Right atrium auricular region (tissue), 2 donors: ENCODE results near the gene BUB1B. TPM values are rescaled to one million over a fixed set of nuclear protein-coding genes. Genes with fewer than 3 reads are reported as not detected.

Experiments
- DNase-seq: peaks from one replicate; pipeline ENCODE4 v3.0.0-alpha.2; 2019; ENCODE audit warnings: low spot score
- H3K27ac ChIP-seq, 2 donors: fragments of 200-600 bp; sonication (generic); 1 replicate in 1 of 2; 2 replicates in 1 of 2; pipeline ENCODE4 v1.5.1; 2016 to 2019
- H3K27me3 ChIP-seq, 2 donors: fragments of 200-600 bp; sonication (generic); one replicate each; pipeline versions ENCODE4 v1.5.1 to v1.6.0; 2017 to 2019
- H3K36me3 ChIP-seq: fragments of 200-600 bp; sonication (generic); one replicate; pipeline ENCODE4 v1.5.1; 2016
- H3K4me1 ChIP-seq, 2 donors: fragments of 200-600 bp; sonication (generic); one replicate each; pipeline versions ENCODE4 v1.5.1 to v1.6.0; 2017 to 2019
- H3K4me3 ChIP-seq, 2 donors: fragments of 200-600 bp; sonication (generic); 1 replicate in 1 of 2; 2 replicates in 1 of 2; pipeline ENCODE4 v1.5.1; 2017 to 2019; ENCODE audit warnings: mild to moderate bottlenecking in 1 of 2, moderate library complexity in 1 of 2
- H3K9me3 ChIP-seq, 2 donors: fragments of 200-600 bp; sonication (generic); one replicate each; pipeline ENCODE4 v1.5.1; 2019
- total RNA-seq, 2 donors: library from RNA; depleted of rRNA; stranded (reverse); fragments of >200 nt; gene quantifications; one replicate each; pipeline ENCODE4 v1.1.0, GENCODE V29; 2016
- TF ChIP-seq, protein P1 (sequence below), 2 donors: fragments of 200-600 bp; sonication (generic); IDR thresholded peaks; one replicate each; pipeline ENCODE4 v1.5.1; 2019; ENCODE audit warnings: antibody characterized with exemption in 2 of 2

The BUB1B gene
- total RNA-seq, 2 donors from 2014 or later: 0.39 to 2.1 TPM

DNA sequence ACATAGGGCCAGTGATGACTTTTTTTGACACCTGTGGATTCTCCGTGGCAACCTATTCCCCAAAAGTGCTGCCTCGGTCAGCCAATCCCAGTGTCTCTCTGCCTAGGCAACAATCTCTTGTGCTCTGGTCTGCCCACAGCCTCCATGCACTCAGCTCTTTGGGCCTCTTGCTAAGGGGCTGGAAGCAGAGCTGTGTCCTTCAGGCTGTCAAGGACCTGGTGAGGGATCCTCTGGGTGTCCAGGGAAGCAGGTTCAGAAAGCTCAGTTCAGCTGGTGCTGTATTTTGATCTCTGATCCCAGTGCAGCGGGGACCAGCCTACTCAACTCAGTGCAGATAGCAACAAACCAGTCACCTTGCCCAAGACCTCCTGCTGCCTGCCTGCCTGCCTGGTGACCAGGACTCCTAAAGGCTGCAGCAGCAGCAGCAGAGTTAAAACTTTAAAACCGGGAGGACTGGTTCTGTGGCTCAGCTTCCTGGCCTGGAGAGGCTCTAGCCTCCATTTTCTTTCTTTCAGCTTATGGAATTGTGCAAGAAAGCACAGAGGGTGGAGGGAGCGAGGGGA, 84.2 kb downstream of the BUB1B start:
- Histone ChIP-seq H3K27ac (no peak overlapping the region), H3K4me1 (peaks cover 0 to 12% of the 10 kb centered on the region in 2 donors), H3K27me3 (no peaks in the 10 kb centered on the region), H3K4me3 (no peak overlapping the region), H3K36me3 (no peaks in the 10 kb centered on the region), H3K9me3 (no peaks in the 10 kb centered on the region)
- TF ChIP-seq, protein P1, sequence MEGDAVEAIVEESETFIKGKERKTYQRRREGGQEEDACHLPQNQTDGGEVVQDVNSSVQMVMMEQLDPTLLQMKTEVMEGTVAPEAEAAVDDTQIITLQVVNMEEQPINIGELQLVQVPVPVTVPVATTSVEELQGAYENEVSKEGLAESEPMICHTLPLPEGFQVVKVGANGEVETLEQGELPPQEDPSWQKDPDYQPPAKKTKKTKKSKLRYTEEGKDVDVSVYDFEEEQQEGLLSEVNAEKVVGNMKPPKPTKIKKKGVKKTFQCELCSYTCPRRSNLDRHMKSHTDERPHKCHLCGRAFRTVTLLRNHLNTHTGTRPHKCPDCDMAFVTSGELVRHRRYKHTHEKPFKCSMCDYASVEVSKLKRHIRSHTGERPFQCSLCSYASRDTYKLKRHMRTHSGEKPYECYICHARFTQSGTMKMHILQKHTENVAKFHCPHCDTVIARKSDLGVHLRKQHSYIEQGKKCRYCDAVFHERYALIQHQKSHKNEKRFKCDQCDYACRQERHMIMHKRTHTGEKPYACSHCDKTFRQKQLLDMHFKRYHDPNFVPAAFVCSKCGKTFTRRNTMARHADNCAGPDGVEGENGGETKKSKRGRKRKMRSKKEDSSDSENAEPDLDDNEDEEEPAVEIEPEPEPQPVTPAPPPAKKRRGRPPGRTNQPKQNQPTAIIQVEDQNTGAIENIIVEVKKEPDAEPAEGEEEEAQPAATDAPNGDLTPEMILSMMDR (IDR thresholded peaks at IDR 0.05): no peak
- no peak for DNase-seq

DNA sequence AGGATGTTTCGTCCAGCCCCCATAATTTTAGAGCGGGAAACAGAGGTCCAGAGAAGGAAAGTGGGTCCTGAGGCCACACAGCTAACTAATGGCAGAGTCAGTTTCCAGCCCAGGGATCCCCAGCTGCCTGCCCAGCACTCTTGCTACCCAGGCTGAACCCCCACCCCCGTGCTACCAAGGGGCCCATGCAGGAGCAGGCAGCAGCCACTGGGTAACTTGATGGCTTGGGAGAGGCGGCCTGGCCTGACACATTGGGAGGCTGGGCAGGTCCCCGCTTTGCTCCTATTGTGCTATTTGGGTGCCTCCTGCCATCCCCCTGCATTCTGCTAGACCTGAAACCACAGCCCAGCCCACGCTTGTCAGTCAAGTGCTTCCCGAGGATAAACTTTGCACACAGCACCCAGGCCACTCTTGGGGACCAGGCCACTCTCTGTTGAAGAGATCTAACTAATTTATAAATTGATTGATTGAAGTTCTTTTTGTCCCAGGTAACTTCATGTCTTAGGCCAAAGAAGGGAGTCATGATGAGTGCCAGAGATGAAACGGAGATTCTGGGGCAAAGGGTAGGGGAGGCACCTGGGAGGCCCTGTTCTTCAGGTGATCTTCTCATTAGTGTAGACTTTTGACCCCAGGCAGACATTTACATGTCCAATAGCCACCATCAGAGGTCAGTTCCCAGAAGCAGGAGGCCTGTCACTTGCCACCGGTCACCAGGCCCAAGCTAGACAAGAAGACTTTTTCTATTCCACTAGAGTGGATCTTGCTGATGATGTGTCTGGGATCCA, 85.0 kb downstream of the BUB1B start:
- TF ChIP-seq, protein P1 (IDR thresholded peaks at IDR 0.05): no peak
- no peak for DNase-seq
- Histone ChIP-seq H3K27ac (no peak overlapping the region), H3K4me3 (no peak overlapping the region), H3K36me3 (no peaks in the 10 kb centered on the region), H3K9me3 (no peaks in the 10 kb centered on the region), H3K27me3 (no peaks in the 10 kb centered on the region), H3K4me1 (peaks cover 0 to 16% of the 10 kb centered on the region in 2 donors)

DNA sequence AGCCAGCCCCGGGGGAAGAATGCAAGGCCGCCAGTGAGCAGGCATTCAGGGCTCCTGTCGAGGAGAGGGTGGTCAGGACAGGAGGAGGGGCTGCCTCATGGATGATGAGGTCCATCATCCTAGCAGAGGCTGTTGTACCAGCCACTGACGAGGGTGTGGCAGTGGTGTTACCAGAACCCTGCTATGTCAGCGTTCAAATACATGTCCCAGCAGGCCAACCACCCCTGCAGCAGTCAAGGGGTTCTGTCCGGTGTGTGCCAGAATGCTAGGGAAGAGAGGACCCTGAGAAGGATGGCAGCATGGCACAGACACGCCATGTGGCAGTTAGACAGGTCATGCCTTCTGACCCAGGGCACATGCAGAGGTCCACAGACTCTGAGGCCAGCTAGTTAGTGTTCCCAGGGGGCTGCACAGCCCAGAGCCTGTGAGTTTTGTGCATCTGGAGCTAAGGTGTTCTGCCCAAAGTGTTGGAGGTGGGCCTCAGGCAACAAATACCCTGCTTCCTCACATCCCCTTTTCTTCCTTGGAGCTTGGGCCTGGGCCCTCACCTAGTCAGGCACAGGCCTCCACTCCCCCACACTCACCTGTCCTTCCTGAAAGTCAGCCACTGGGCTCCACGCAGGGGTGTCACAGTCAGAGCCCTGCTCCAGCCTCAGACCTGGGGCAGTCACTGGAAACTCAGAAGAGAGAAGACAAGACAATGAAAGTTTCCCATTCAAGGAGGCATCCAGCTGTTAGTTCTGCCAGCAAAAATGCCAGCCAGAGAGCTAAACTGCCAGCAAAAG, 85.8 kb downstream of the BUB1B start:
- TF ChIP-seq, protein P1 (IDR thresholded peaks at IDR 0.05): no peak
- no peak overlapping the region for H3K27ac ChIP-seq
- H3K4me3 ChIP-seq: no peak overlapping the region
- no peaks in the 10 kb centered on the region for H3K9me3 ChIP-seq
- peaks cover 0 to 23% of the 10 kb centered on the region in 2 donors for H3K4me1 ChIP-seq
- no peaks in the 10 kb centered on the region for H3K27me3 ChIP-seq
- DNase-seq: no peak
- no peaks in the 10 kb centered on the region for H3K36me3 ChIP-seq

DNA sequence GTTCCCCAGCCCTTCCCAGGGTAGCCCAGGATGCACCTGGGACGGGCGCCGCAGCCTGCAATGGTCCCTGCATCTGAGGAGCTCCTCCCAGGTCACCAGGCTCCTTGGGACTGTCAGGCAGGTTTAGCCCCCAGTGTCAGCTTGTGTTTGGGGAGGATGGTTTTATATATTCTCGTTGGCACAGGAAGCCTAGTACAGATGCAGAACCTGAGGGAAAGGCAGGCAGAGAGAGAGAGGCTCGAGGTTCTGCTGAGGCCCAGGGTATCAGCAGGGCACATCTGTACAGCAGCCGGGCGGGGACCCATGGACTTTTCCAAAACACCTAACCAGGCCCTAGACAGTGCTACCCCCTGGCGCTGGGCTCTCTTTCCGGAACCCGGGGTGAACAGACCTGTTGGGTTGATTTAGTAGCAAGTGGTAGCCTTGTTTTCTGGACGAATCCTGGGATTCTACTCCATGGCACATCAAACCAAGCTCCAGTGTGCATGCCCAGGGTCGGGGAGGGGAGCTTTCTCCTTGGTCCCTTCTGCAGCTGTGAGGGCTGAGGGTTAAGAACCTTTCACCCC, 86.6 kb downstream of the BUB1B start:
- peaks cover 0 to 31% of the 10 kb centered on the region in 2 donors for H3K4me1 ChIP-seq
- no peak overlapping the region for H3K27ac ChIP-seq
- H3K9me3 ChIP-seq: no peaks in the 10 kb centered on the region
- H3K4me3 ChIP-seq: no peak overlapping the region
- H3K36me3 ChIP-seq: no peaks in the 10 kb centered on the region
- no peaks in the 10 kb centered on the region for H3K27me3 ChIP-seq
- TF ChIP-seq, protein P1 (IDR thresholded peaks at IDR 0.05): no peak
- DNase-seq: no peak

DNA sequence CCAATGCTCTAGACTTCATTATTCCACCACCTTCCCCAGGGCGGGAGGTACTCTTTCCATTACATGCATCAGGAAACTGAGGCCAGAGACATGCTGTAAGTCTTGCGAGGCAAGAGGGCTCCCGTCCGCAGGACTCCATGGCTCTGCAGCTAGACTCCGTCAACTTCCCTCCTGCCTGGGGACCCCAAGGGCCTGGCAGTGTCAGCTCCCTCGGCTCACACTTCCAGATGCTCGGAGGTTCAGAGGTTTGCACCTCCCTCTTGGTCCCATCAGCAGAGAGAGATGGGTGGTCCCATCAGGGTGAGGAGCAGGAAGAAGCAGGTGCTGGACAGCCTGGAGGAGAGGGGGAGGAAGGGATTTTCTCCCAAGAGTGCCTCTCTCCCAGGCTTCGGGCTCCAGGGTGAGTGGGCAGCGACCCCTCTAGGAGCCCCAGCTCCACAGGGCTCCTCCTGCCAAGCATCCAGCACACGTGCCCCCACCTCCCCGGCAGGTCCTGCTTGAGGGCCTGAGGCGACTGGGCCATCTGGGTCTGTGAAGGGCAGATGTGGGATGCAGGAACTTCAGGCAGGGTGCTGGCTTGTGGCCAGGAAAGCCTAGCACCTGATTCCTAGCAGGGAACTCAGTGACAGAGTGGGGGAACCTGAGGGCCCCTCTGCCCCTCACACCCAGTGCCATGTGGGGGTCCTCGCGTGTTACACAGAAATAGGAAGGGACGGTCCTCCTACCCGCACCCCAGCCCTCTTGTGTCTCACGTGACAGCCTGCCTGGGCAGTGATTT, 87.3 kb downstream of the BUB1B start:
- no peak overlapping the region for H3K4me3 ChIP-seq
- no peak for DNase-seq
- H3K36me3 ChIP-seq: no peaks in the 10 kb centered on the region
- no peaks in the 10 kb centered on the region for H3K9me3 ChIP-seq
- H3K27me3 ChIP-seq: no peaks in the 10 kb centered on the region
- TF ChIP-seq, protein P1 (IDR thresholded peaks at IDR 0.05): no peak
- H3K4me1 ChIP-seq: peaks cover 0 to 38% of the 10 kb centered on the region in 2 donors
- H3K27ac ChIP-seq: peak overlapping the region in 1 of 2 donors; percentile 38
